Measurements from ENCODE around the gene ANGEL2.

ANGEL2 gene

GRCh38 chr1:212951947-212952640 lies 63.6 kb downstream of the ANGEL2 start:
- no peak for DNase-seq (ENCODE audit: low read depth in 2 of 2)

- no peak for DNase-seq (ENCODE audit: low read depth in 2 of 2)
Observed at GRCh38 chr1:212951126-212951946, 64.3 kb downstream of the ANGEL2 start.

GRCh38 chr1:212950243-212951125 lies 65.2 kb downstream of the ANGEL2 start, which contains the start of gene VASH2:
VASH2 (plus strand) TSS chr1:212950541; CDS start chr1:212951543, 1,002 bp downstream.
- peak; percentile 55 to 58 for DNase-seq (ENCODE audit: low read depth in 2 of 2)

- DNase-seq (ENCODE audit: low read depth in 2 of 2), result no peak
Observed at GRCh38 chr1:212949771-212950170, 65.9 kb downstream of the ANGEL2 start.

GRCh38 chr1:212946872-212947271 lies 68.8 kb downstream of the ANGEL2 start:
- no peak for DNase-seq (ENCODE audit: low read depth in 2 of 2)

GRCh38 chr1:212945463-212946160 lies 70.1 kb downstream of the ANGEL2 start:
- DNase-seq (ENCODE audit: low read depth in 2 of 2), result no peak

- no peak for DNase-seq (ENCODE audit: low read depth in 2 of 2)
Observed at GRCh38 chr1:212945056-212945455, 70.6 kb downstream of the ANGEL2 start.

GRCh38 chr1:212944229-212944901 lies 71.3 kb downstream of the ANGEL2 start:
- DNase-seq (ENCODE audit: low read depth in 2 of 2), result no peak

- no peak for DNase-seq (ENCODE audit: low read depth in 2 of 2)
Observed at GRCh38 chr1:212943393-212943710, 72.3 kb downstream of the ANGEL2 start.

- DNase-seq (ENCODE audit: low read depth in 2 of 2), result no peak
Observed at GRCh38 chr1:212942679-212943392, 72.8 kb downstream of the ANGEL2 start.
